Stimulated activated CD8-positive, alpha-beta memory T cell treated with anti-CD3 and anti-CD28 coated beads, Interleukin-7, amount 100 ng/mL, for 48 hours (primary cell): Measurements from ENCODE around the gene IPO11.
"Not testable (repeated sequence)": the region's sequence is repeated elsewhere in the genome, so short reads cannot be mapped to it uniquely, and the experiment has no call there.

Experiments used
- DNase-seq, 2 donors: peaks; one replicate each; pipeline ENCODE4 v3.0.0-alpha.2; 2020; ENCODE audit warnings: low read depth in 1 of 2; ENCODE audit errors: extremely low read depth in 1 of 2

Gene IPO11

DNA sequence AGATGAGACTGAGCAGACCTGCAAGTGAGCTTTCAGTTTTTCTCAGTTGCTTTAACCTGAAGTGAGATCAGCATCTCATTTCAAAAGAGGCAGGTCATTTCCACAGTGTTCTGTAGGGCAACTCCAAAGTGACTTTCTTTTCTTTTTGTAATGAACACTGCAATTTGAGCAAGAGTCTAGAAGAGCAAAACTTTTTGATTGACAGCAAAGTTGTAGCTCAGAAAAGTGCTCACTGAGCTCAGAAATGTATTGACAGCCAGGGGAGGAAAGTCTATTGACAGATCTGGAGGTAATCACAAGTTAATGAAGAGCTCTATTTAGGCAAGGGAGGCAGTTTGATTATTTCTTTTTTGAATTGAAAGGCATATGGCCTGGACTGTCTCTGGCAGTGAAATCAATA is 220.7 kb downstream of the IPO11 start:
- no peak for DNase-seq

DNA sequence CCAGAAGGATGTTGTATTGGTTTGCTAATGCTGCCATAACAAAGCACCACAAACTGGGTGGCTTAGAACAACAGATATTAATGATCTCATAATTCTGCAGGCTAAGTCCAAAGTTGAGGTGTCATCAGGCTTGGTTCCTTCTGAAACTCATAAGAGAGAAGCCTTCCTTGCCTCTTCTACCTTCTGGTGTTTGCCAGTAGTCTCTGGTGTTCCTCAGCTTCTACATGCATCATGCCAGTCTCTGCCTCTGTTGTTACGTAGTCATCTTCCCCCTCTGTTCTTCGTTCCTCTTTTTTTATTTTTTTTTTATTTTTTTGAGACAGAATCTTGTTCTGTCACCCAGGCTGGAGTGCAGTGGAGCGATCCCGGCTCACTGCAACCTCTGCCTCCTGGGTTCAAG is 227.9 kb downstream of the IPO11 start:
- no peak for DNase-seq

DNA sequence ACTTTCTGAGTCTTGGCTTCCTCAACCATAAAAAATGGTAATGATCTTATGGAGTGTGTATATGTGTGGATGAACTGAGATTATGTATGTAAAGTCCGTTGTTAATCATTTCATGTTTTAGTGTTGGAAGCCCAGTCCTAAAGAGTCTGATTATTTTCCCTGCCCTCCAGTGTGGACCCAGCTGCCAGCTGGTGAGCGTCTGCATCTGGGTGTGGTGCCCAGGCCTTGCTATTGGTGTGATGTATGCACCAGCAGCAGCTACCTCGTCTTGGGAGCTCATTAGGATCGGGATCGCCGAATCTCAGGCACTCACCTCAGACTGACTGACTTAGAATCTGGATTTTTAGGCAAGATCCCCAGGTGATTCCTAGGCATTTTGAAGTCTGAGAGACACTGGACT is 229.9 kb downstream of the IPO11 start:
- no peak for DNase-seq

DNA sequence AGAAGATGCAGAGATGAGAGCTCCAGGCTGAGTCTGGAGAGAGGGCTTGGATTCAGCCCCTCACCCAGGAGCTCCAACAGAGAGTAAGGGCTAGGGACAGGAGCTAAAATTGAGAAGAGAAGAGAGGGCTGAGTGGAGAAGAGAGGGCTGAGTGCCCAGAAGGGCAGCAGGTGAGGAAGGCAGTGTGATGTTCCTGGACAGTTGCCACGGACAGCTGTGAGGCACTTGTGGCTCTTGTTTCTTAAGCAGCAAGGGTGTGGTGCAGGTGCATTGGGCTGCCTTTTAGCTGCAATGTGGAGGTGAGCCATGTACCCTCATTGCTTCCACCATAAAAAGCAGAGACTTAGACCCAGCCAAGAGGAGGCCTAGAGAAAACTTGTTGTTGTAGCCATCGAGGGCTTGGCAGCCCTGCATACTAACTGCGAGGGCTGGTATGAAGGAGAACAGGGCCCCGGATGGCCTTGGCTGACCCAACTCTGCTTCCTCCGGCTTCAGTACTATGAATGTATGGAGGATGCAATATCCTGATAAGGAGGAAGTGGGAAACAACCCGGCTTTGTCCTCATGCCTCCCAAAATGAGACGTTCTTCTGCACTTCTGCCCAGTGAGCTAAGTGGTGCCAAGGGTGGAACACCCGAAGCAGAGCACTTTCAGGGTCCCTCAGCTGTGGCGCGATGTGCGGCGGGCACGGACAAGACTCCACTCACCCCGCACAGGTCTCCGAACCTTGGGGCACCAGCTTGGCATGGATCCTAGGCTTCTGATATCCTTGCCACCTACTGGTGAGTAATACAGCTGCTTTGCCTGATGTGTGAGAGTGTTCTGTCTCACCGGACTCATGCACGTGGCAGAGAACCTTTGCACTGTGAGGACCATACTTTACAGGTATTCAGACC is 231.2 kb downstream of the IPO11 start:
- no peak for DNase-seq

DNA sequence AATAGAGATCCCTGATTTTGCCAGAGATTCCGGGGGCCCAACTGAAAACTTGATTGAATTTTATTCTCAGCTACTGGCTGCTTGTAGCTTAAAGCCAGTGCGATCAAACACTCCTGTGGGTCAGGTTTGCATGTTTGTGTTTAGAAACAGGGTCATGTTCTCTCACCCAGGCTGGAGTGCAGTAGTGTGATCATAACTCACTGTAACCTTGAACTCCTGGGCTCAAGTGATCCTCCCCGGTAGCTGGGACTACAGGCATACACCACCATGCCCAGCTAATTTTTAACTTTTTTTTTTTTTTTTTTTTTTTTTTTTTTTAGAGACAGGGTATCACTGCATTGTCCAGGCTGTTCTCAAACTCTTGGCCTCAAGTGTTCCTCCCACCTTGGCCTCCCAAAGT is 232.7 kb downstream of the IPO11 start:
- DNase-seq, result no peak

DNA sequence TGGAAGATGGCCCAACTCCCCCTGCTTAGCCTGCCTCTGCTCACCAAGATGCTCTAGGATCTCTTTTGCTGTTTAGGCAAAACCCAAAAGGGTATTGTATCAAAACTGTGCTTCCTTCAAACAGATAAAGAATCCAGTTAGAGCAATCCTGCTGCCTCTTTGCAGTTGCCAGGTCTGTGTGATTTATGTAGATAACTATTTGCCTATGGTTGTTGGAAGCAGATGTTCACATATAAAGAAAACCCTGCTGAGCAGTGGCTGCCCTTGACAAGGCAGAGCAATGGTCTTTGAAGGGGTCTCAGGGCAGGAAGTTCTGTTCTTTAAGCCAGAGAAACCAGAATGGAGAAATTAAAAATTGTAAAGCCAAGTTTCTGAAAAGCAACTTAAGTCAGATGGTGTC is 234.7 kb downstream of the IPO11 start:
- no peak for DNase-seq

DNA sequence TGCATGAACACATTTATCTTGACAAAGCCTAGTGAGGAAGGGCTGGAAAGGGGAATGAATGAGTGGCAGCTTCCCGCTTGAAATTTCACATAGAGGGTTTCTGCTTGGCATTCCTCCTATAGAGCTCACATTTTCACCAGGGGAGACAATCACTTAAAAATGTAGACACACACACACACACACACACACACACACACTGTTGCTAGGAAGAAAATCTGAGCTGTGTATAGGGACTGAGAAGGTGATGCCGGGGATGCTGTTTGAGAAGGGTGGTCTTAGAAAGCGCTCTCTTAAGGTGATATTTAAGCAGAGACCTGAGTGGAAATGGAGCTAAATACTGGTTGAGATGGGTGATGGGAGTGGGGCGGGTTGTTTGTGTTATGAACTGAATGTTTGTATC is 236.5 kb downstream of the IPO11 start:
- DNase-seq, result no peak

DNA sequence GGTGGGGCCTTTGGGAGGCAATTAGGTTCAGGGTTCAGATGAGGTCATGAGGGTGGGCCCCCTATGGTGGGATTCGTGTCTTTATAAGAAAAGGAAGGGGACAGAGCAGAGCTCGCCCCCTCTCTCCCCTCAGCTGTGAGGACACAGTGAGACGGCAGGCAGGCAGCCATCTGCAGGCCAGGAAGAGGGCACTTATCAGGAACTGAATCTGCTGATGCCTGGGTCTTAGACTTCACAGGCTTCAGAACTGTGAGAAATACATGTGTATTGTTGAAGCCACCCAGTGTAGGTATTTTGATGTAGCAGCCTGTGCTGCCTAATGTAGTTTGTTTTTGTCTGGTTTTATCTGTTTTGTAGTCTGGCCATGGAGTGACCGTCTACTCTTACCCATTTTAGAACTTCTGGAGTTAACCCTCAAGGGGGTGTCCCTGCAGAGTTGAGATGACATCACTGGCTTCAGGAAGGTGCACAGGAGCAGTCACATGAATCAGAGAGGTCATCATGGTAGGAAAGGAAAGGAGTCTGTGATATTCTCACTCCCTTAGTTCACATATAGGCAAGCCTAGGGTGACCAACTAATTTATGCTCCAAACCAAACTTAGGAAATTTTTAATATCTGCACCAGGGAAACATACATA is 237.0 kb downstream of the IPO11 start:
- DNase-seq, result no peak

DNA sequence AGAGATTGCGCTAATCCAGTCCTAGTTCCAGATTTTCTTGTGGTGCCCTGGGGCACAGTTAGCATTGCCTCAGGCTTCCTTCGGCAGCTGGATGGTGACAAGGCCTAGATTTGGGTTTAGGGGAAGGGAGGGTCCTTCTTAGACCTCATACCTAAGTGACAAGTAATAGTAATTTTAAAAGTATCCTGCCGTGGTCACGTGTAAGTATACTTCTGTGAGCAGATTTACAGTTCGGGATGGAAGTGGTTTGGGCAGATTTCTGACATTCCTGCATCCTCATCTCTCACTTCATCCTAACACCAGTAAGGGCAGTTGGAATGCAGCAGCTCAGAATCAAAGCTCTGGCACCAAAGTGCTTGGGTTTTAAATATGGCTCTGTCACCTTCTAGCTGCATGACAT is 237.6 kb downstream of the IPO11 start:
- no peak for DNase-seq

DNA sequence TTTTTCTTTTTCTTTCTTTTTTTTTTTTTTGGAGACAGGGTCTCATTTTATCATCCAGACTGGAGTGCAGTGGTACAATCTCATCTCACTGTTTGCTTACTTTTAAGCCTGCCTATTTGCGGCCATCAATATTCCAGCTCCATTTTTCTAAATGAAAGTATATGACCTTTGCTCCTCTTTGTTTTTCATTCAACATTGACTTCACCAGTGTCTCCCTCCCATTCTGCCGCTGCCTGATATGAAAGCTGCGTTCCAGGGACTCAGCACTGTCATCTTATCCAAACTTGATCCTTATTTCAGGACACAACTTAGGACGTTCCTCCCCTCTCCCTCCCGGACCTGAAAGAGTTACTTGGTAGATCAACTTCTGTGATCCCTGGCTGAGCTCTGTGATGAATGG is 239.7 kb downstream of the IPO11 start:
- no peak for DNase-seq

DNA sequence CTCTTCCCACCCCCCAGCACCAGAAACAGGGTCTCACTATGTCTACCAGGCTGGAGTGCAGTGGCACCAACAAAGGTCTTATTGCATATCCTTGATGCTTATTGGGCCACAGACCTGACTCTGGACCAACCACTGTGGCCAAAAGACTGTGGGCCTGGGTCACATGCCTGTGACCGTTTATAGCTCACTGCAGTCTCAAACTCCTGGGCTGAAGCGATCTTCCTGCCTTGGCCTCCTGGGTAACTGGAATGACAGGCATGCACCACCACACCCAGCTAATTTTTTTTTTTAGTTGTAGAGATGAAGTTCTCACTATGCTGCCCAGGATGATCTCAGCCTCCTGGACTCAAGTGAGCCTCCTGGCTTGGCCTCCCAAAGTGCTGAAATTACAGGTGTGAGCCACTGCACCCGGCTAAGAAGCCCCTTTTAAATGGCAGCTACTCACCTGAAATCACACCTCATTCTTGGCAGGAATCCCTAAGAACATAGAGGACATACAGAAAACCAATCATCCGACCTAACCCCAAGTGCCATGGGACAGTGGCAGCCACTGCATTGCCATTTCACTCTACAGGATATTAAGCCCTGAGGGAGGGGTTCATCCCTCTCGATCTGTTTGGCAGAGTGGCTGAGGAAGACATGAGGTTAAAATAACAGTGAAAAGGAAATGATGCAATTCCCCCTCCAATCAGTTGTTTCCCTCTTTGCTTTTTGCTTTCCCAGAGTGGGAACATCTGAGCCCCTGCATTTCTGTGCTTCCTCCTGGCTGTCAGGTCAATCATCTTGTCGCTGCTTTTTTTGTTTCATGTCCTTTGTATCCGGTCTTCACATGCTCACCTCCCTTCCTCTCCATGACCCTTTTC is 240.7 kb downstream of the IPO11 start:
- no peak for DNase-seq

DNA sequence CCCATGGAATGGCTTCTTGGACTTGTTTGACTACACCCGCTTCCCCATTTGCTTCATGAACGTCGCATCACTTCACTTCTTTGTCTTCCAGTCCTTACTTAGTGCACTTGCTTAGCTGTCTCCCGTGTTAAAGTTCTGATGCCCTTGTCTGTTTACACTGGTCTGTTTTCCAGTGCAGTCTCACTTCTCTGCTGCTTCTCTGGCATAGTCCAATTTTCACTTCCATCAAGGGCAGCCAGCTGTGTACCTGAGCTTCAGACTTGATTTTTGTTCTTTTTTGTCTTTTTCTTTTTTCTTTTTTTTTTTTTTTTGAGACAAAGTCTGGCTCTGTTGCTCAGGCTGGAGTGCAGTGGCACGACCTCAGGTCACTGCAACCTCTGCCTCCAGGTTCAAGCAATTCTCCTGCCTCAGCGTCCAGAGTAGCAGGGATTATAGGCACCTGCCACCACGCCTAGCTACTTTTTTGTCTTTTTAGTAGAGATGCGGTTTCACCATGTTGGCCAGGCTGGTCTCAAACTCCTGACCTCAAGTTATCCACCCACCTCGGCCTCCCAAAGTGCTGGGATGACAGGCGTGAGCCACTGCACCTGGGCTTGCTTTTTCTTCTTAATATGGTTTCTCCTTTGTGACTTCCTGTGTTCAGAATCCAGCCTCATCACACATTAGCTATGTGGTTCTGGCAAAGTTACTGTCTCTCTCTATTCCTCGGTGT is 241.5 kb downstream of the IPO11 start:
- no peak for DNase-seq

DNA sequence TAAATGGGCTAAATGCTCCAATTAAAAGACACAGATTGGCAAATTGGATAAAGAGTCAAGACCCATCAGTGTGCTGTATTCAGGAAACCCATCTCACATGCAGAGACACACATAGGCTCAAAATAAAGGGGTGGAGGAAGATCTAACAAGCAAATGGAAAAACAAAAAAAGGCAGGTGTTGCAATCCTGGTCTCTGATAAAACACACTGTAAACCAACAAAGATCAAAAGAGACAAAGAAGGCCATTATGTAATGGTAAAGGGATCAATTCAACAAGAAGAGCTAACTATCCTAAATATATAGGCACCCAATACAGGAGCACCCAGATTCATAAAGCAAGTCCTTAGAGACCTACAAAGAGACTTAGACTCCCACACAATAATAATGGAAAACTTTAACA is 245.2 kb downstream of the IPO11 start:
- not testable (repeated sequence) for DNase-seq

DNA sequence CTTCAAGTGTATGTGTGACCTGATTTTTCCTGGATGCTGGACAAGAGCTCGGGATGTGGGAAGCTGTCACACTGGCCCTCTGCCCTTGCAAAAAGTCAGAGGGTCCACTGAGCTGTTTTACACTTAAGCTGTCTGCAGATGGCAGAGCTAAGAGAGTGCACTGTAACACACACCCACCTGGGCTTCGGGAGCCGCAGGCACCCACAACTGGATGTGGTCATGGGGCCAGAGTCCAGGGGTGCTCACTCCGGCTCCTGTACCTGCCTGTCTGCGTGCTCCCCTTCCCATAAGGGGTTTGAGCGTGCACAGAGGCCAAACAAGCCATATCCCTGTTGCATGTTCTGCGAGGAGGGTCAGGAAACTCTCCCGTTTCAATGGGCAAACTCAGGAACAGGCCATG is 248.6 kb downstream of the IPO11 start:
- no peak for DNase-seq

DNA sequence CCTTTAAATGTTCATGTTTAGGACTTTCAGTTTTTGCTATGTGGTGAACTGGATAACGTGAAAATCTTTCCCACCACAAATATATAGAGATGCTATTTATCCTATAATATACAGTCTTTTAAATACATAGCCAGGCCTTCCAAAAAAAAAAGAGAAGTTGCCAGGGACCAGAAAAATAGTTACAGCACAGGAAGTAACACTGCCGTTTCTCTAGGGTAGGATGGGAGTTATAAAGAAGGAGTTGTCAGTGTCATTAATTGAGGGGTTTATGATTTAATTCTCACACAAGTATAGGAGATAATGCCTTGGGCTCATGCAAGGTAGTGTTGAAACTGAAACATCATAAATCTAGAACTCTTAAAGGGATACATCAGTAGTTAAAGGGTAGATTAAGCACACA is 250.0 kb downstream of the IPO11 start:
- DNase-seq, result no peak

DNA sequence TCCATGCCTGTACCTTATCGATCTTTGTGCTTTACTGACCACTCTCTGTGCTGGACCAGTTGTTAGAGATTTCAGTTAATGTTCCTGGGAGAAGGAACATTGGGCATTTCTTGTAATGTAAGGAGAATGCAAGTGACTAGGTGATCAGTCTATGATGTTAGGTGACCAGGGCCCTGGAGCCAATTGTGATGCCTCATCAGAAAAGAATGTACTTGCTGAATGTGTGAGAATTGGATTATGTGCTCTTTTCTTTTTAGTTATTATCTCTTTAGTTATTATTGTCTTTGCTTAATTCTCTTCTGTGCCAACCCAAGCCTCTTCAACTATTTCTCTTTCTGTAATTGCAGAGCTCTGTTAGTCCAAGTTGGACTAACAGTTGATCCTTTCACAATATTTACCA is 258.9 kb downstream of the IPO11 start:
- no peak for DNase-seq

DNA sequence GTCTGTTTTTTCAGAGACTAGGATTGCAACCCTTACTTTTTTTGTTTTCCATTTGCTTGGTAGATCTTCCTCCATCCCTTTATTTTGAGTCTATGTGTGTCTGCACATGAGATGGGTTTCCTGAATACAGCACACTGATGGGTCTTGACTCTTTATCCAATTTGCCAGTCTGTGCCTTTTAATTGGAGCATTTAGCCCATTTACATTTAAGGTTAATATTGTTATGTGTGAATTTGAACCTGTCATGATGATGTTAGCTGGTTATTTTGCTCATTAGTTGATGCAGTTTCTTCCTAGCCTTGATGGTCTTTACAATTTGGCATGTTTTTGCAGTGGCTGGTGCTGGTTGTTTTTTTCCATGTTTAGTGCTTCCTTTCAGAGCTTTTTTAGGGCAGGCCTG is 264.0 kb downstream of the IPO11 start:
- DNase-seq, result not testable (repeated sequence)
